Measurements from ENCODE around the gene DIP2B. TPM values are rescaled to one million over a fixed set of nuclear protein-coding genes. Genes with fewer than 3 reads are reported as not detected.

Gene DIP2B
- total RNA-seq, 1 donor from 2014 or later: 37.1 TPM

- Mint-ChIP-seq H3K4me1 (peaks cover 8% of the 10 kb centered on the region), H3K27me3 (ENCODE audit: insufficient read depth, low read depth) (no peaks in the 10 kb centered on the region), H3K9me3 (no peaks in the 10 kb centered on the region), H3K4me3 (no peak overlapping the region), H3K27ac (no peak overlapping the region), H3K36me3 (peaks cover 6% of the 10 kb centered on the region)
- Histone ChIP-seq H3K36me3 (no peaks in the 10 kb centered on the region), H3K4me1 (peaks cover 7% of the 10 kb centered on the region), H4K20me1 (ENCODE audit: low read depth) (peaks cover 3% of the 10 kb centered on the region), H3K4me3 (no peak overlapping the region), H3K79me2 (ENCODE audit: low read depth) (peaks cover 38% of the 10 kb centered on the region), H3K4me2 (no peak overlapping the region), H3F3A (ENCODE audit: low read depth) (peaks cover 3% of the 10 kb centered on the region), H3K9ac (no peak overlapping the region), H2AFZ (replicated peaks) (no peak overlapping the region), H3K27ac (no peak overlapping the region), H3K27me3 (no peaks in the 10 kb centered on the region), H3K9me3 (ENCODE audit: low read depth) (no peaks in the 10 kb centered on the region)
- DNase-seq (ENCODE audit: low spot score): no peak
- no peak for TF ChIP-seq EZH2 (IDR thresholded peaks at IDR 0.05)
- TF ChIP-seq, protein P1, sequence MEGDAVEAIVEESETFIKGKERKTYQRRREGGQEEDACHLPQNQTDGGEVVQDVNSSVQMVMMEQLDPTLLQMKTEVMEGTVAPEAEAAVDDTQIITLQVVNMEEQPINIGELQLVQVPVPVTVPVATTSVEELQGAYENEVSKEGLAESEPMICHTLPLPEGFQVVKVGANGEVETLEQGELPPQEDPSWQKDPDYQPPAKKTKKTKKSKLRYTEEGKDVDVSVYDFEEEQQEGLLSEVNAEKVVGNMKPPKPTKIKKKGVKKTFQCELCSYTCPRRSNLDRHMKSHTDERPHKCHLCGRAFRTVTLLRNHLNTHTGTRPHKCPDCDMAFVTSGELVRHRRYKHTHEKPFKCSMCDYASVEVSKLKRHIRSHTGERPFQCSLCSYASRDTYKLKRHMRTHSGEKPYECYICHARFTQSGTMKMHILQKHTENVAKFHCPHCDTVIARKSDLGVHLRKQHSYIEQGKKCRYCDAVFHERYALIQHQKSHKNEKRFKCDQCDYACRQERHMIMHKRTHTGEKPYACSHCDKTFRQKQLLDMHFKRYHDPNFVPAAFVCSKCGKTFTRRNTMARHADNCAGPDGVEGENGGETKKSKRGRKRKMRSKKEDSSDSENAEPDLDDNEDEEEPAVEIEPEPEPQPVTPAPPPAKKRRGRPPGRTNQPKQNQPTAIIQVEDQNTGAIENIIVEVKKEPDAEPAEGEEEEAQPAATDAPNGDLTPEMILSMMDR (IDR thresholded peaks at IDR 0.05): no peak
- TF ChIP-seq EZH2phosphoT487 (IDR thresholded peaks at IDR 0.05): no peak
Observed at GRCh38 chr12:50600364-50600763, 95.6 kb downstream of the DIP2B start.

DNA sequence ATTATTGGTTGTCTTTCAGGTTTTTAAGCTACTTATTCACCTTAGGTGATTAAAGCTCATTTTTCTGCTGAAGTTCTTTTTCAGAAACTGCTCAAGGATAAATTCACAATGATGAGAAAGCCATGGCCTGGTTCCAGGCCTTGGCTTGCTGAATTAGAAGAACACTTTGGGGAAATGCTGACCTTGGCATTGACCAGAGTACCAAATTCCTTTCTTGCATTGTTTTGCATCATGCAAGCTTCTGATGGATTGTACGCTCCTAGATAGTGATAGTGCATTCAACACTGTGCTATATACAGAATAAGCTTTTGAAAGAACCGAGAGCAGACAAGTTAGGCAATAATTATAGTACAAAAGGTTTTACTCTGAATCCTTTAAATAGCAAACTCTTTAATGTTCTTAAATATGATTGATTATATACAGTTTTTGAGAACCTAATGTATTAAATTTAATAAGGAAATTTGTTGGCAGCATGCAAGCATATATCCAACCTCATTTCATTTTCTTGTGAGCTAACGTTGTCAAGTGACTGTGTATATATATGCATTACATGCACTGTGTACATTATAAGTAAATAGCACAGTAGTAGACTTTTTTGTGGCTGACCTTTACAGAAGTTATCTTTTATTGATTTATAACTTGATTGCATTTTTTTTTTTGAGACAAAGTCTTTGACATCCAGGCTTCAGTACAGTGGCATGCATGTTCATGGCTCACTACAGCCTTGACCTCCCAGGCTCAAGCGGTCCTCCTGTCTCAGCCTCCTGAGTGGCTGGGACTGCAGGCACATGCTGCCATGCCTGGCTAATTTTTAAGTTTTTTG, 99.2 kb downstream of the DIP2B start:
- Mint-ChIP-seq H3K27me3 (ENCODE audit: insufficient read depth, low read depth) (no peaks in the 10 kb centered on the region), H3K4me3 (no peak overlapping the region)
- H3K27ac ChIP-seq: no peak overlapping the region

DNA sequence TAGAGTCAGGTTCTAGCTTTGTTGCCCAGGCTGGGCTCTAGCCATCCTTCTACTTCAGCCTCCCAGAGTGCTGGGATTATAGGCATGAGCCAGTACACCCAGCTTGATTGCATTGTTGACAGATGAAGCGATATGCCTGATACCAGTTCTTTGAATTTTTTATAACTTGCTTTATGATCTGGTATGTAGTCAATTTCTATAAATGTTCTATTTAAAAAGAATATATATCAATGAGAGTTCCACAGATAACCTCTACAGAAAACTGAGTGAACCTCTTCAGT, 99.8 kb downstream of the DIP2B start:
- H3K27me3 ChIP-seq: no peaks in the 10 kb centered on the region
- H3K36me3 Mint-ChIP-seq: peaks cover 6% of the 10 kb centered on the region
- no peak overlapping the region for H3K27ac ChIP-seq
- no peaks in the 10 kb centered on the region for H3K9me3 Mint-ChIP-seq
- H3K4me1 Mint-ChIP-seq: no peaks in the 10 kb centered on the region
- DNase-seq (ENCODE audit: low spot score): no peak
- no peak overlapping the region for H3K4me3 Mint-ChIP-seq
- H3K36me3 ChIP-seq: no peaks in the 10 kb centered on the region
- H3K4me2 ChIP-seq: no peak overlapping the region
- H4K20me1 ChIP-seq (ENCODE audit: low read depth): no peaks in the 10 kb centered on the region
- no peak overlapping the region for H3K27ac Mint-ChIP-seq
- no peaks in the 10 kb centered on the region for H3K4me1 ChIP-seq
- H3K79me2 ChIP-seq (ENCODE audit: low read depth): peaks cover 44% of the 10 kb centered on the region
- no peak overlapping the region for H3K9ac ChIP-seq
- H3K27me3 Mint-ChIP-seq (ENCODE audit: insufficient read depth, low read depth): no peaks in the 10 kb centered on the region
- TF ChIP-seq EZH2phosphoT487 (IDR thresholded peaks at IDR 0.05): no peak
- TF ChIP-seq, protein P1 (IDR thresholded peaks at IDR 0.05): no peak
- H2AFZ ChIP-seq (replicated peaks): no peak overlapping the region
- H3K9me3 ChIP-seq (ENCODE audit: low read depth): no peaks in the 10 kb centered on the region
- H3F3A ChIP-seq (ENCODE audit: low read depth): no peaks in the 10 kb centered on the region
- no peak overlapping the region for H3K4me3 ChIP-seq

More for the DNA sequence above, 99.2 kb downstream of the DIP2B start:
- Histone ChIP-seq H3K4me2 (no peak overlapping the region), H3K27me3 (no peaks in the 10 kb centered on the region), H3K9ac (no peak overlapping the region), H3K36me3 (no peaks in the 10 kb centered on the region), H3K79me2 (ENCODE audit: low read depth) (peaks cover 45% of the 10 kb centered on the region), H3K9me3 (ENCODE audit: low read depth) (no peaks in the 10 kb centered on the region), H3K4me1 (no peaks in the 10 kb centered on the region), H4K20me1 (ENCODE audit: low read depth) (no peaks in the 10 kb centered on the region), H2AFZ (replicated peaks) (no peak overlapping the region), H3K4me3 (no peak overlapping the region), H3F3A (ENCODE audit: low read depth) (no peaks in the 10 kb centered on the region)
- Mint-ChIP-seq H3K36me3 (peaks cover 6% of the 10 kb centered on the region), H3K4me1 (no peaks in the 10 kb centered on the region), H3K9me3 (no peaks in the 10 kb centered on the region), H3K27ac (no peak overlapping the region)
- no peak for DNase-seq (ENCODE audit: low spot score)
- no peak for TF ChIP-seq EZH2 (IDR thresholded peaks at IDR 0.05)
- TF ChIP-seq, protein P1 (IDR thresholded peaks at IDR 0.05): no peak
- TF ChIP-seq EZH2phosphoT487 (IDR thresholded peaks at IDR 0.05): no peak

Measured in neural progenitor cell (in vitro differentiated cells).